GM12874 (cell line): ENCODE results near the gene C18orf32.

ENCODE experiments used
- TF ChIP-seq, protein P1 (sequence below): IDR thresholded peaks from 2 replicates; pipeline ENCODE4 v1.5.1; 2011; ENCODE audit warnings: low read depth, mild to moderate bottlenecking, control low read depth, low read length, moderate library complexity; ENCODE audit not compliant: insufficient read depth

The C18orf32 gene

DNA sequence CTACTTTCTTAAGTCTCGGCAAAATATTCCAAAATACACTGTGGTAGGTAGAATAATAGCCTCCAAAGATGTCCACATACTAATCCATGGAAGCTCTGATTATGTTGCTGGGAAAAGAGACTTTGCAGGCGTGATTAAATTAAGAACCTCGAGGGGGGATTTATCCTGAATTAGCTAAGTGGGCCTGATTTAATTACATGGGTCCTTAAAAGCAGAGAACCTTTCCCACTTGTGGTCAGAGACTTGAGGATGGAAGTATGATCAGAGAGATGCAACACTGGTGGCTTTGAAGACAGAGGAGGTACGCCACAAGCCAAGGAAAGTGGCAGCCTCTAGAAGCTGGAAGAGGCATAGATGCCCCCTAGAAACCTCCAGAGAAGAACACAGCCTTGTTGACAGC, 29.4 kb downstream of the C18orf32 start:
- TF ChIP-seq, protein P1, sequence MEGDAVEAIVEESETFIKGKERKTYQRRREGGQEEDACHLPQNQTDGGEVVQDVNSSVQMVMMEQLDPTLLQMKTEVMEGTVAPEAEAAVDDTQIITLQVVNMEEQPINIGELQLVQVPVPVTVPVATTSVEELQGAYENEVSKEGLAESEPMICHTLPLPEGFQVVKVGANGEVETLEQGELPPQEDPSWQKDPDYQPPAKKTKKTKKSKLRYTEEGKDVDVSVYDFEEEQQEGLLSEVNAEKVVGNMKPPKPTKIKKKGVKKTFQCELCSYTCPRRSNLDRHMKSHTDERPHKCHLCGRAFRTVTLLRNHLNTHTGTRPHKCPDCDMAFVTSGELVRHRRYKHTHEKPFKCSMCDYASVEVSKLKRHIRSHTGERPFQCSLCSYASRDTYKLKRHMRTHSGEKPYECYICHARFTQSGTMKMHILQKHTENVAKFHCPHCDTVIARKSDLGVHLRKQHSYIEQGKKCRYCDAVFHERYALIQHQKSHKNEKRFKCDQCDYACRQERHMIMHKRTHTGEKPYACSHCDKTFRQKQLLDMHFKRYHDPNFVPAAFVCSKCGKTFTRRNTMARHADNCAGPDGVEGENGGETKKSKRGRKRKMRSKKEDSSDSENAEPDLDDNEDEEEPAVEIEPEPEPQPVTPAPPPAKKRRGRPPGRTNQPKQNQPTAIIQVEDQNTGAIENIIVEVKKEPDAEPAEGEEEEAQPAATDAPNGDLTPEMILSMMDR, result no peak

- TF ChIP-seq, protein P1, result no peak
These were observed 30.2 kb downstream of the C18orf32 start for GRCh38 chr18:49456794-49457193.

DNA sequence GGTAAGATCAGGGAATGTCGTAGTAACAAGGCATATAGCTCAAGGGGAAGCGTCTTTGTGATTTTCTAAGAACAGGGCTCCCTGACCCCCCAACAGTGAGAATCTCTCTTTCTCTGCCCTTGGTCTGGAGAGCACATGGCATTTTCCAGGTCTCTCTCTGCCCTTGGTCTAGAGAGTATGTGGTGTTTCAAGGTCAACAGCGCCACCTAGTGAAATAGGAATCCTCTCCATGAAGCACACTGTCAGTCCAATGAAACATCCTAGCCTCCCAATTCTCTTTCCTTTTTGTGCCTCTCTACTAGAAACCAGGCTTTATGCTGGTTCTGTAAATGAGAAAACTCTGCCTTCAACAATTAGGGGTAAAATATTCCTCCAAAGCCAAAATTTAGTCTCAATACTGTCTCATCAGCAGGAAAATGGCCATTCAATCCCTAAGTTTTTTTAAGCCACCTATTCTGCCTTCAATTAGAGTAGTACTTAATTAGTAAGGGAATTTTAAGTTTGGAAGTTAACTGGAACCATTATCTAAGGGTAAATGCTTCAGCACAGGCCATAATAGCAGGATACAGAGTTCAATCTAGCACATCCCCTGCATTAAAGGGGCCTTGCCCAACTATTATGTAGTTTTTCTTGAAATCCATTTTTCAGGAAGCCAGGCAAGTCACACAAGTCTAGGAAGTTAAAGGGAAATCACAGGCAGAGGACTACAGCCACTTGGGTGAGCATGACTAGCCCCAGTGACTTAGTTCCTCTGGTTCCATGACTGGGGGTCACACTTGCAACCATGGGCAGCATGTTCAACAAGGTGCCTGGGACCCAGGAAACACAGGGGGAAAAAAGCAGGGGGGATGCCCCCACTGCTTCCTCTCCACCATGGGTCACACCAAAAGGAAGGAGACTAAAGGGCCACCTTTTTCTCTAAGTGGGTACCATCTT, 39.0 kb downstream of the C18orf32 start:
- TF ChIP-seq, protein P1, result peak; percentile 56

DNA sequence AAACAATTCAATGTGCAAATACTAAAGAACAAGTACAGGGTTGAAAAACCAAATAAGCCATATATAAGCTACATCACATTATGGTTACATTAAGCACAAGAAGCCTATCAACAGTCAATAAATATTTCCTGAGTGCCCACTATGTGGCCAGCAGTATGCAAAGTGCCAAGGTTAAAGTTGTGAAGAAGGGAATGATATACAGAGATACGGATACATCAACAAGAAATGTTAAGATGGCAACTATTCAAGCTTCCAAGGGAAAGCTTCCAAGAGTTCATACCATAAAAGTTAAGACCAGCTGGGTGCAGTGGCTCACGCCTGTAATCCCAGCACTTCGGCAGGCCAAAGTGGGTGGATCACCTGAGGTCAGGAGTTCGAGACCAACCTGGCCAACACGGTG, 40.6 kb downstream of the C18orf32 start:
- TF ChIP-seq, protein P1, result no peak

GRCh38 chr18:49444581-49444980, 42.5 kb downstream of the C18orf32 start:
- TF ChIP-seq, protein P1, result no peak

DNA sequence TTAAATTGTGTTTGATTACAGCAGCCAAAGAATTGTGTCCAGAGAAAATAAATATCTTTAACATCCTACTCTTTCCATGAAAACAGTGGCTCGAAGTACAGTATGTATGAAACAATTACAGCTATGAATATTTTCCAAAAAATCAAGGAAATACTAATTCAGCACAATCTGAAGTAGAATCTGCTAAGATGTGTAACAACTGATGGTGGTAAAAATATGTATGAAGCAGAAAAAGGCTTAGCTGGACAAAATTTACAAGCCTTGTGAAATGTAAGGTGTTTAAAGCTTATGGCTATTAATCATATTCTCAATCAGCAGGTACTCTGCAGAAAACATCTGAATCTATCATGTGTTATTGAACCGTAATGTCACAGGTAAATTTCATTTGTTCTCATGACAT, 43.2 kb downstream of the C18orf32 start:
- TF ChIP-seq, protein P1, result no peak

GRCh38 chr18:49441338-49441938, 45.6 kb downstream of the C18orf32 start:
- TF ChIP-seq, protein P1, result no peak
